Activated naive CD4-positive, alpha-beta T cell treated with anti-CD3 and anti-CD28 coated beads for 36 hours (primary cell): ENCODE data around the gene SELENOT. TPM values are rescaled to one million over a fixed set of nuclear protein-coding genes. Genes with fewer than 3 reads are reported as not detected.

Source experiments
- total RNA-seq, 2 experiments: library from RNA; stranded (reverse); gene quantifications; one replicate each; pipeline ENCODE4 v1.2.3, GENCODE V29; 2021

SELENOT gene
- total RNA-seq, 2 experiments from 2014 or later, result 68.4 to 71.2 TPM

Other genes starting within 250 kb of the SELENOT start
- gene TSC22D2, start 195.0 kb upstream of the SELENOT start, total RNA-seq, result 10 to 100 TPM; 13.0 to 13.7 TPM
- gene SERP1, start 56.8 kb upstream of the SELENOT start, total RNA-seq, result 100 to 1,000 TPM in 1 of 2 experiments, 10 to 100 TPM in 1; 95.9 to 105 TPM
- 100 to 1,000 TPM; 133 to 135 TPM for gene EIF2A, start 56.5 kb upstream of the SELENOT start, total RNA-seq
- gene ERICH6, start 100.6 kb downstream of the SELENOT start, total RNA-seq, result not detected
- gene SIAH2, start 159.8 kb downstream of the SELENOT start, total RNA-seq, result 10 to 100 TPM; 67.1 to 68.8 TPM